Measurements from ENCODE around the gene ZXDA.
A peak's percentile ranks its signal among the peaks of the same experiment; 100 is the strongest.
"Not testable (repeated sequence)": the region's sequence is repeated elsewhere in the genome, so short reads cannot be mapped to it uniquely, and the experiment has no call there.

ZXDA gene

DNA sequence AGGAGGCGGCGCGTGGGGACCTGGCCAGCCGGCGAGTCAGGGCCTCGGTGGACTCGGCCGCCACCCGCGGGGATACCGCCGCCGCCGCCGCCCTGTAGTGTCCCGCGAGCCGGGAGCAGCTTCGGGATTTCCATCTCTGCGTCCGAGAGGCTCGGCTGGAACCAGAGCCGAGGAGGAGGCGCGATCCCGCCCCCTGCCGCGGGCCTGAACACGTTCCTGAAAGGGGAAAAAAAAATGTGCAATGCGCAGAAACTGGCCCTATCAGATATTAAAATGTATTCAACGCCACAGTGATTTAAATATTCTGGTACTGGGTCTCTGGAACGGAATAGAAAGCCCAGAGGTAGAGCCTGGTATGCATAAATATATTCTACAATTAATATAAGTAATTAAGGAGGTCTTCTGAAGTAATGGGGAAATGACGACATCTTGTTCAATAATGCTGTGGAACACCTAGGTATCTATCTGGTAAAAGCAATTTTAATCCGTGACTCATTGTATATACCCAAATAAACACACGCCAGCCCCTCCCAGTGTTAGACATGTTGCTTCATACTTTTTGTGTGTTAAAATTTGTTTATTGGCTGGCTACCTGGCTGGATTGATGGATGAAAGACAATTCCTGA is at the start of gene ZXDA:
Gene ZXDA, minus strand, starts transcription at position 172 of the 626 bp plus-strand sequence. Its CDS starts 38 bp downstream, at position 134.
- DNase-seq: peak; percentile 10

- DNase-seq: no peak
Observed at GRCh38 chrX:57952320-57952678, 42.0 kb upstream of the ZXDA start.

- DNase-seq: no peak
Observed at GRCh38 chrX:57951666-57952319, 41.5 kb upstream of the ZXDA start.

DNA sequence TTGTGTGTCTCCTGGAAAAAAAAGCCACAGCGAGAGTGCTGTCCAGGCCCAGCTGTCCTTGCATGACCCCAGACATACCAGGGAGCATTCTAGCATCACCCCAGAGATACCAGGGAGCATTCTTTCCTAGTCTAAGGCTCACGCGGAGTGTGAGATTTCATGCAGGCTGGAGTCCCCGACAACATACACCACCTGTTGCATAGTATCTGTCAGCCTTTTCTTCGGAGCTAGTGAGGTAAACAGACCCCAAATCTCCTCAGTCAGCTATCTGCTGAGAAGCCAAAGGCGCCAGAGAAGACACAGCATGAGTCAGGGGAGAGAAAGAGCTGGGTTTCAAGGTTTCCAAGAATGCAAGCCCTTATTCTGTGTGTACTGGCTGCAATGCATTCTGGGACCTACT is 23.1 kb upstream of the ZXDA start:
- no peak for DNase-seq

DNA sequence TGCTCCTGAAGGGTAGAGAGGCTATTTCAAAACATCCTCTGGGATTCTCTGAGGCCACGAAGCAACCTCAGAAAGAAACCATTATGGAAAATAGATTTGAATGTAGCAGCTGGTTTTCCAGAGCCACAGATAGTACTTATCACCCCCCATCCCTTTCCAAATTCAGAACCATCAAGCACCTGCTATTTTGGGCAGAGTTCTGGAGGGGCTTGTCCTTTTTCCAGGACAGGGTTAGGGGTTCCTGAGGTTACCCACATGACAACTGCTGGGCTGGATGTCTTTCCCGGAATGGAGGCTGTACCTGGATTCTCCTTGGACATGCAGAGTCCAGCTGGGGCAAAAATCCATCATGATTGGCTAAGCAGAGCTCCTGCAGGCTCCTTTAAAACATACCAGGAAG is 22.0 kb upstream of the ZXDA start:
- no peak for DNase-seq

DNA sequence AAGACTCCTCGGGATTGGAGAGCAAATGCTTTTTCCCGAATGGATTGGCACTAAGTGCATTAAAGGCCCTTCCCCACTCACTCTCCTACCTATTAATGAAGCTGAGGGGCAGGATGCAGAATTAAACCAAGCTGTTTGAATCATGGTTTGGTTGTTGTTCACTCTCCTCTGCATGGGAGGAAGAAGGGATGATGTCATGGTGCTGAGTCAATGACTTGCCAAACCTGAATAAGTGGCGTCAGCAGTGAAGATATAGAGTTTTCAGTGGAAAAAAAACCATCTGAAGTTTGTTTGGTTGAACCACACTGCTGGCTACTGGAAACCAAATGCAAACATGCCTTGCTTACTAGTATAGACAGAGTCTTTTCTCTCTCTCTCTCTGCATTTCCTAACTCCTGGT is 19.8 kb upstream of the ZXDA start:
- DNase-seq: no peak

GRCh38 chrX:57929373-57929772 is 19.1 kb upstream of the ZXDA start:
- peak; percentile 20 for DNase-seq

- no peak for DNase-seq
Observed at GRCh38 chrX:57925806-57926205, 15.5 kb upstream of the ZXDA start.

GRCh38 chrX:57918750-57919436 is 8.6 kb upstream of the ZXDA start:
- DNase-seq: peak; percentile 32

DNA sequence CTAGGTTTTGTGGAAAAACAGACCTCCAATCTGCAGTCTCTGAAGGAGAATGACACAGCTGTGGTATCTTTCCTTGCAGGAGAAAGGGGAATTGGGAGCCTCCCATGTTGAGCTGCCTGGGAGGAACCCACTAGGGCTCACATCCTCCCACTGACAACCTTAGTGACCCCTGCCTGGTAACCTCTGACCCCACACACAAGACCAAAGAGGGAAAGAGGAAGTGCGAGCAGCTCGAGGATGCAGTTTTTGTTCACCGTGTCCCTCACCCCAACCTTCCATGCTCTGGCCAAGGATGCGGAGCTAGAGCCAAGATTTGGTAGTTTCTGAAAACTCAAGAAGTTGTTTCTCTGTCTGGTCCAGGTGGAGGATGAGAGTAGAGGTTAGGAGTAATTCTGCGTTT is 5.4 kb upstream of the ZXDA start:
- DNase-seq: no peak

DNA sequence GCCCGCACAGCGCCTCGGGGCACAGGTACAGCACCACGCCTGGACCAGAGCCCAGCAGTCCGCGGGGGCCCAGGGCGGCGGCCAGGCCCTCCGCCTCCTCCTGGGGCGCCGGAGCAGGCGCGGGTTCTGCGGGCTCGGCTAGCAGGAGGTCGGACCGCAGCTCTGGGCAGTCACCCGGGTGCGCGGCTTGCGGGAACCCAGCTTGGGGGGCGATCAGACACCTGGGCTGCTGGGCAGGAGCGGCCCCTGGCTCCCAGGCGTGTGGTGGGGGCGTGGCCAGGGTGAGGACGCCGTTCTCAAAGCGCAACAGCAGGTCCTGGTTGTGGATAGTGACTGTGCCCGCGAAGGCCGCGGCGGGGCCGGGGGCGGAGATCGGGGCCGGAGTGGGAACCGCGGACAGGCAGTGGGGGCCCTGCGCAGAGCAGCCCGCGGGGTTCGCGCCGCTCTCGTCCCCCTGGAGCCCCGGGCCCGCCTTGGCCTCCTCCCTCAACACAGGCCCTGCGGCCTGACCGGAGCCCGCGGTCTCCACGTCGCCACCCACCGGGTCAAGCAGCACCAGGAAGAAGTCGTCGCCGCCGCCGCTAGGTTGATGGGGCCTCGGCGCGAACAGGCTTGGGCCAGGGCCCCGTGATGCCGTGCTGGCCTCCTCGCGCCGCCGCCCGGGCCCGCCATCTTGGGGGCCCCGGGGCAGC is 517 bp downstream of the ZXDA start:
- not testable (repeated sequence) for DNase-seq

DNA sequence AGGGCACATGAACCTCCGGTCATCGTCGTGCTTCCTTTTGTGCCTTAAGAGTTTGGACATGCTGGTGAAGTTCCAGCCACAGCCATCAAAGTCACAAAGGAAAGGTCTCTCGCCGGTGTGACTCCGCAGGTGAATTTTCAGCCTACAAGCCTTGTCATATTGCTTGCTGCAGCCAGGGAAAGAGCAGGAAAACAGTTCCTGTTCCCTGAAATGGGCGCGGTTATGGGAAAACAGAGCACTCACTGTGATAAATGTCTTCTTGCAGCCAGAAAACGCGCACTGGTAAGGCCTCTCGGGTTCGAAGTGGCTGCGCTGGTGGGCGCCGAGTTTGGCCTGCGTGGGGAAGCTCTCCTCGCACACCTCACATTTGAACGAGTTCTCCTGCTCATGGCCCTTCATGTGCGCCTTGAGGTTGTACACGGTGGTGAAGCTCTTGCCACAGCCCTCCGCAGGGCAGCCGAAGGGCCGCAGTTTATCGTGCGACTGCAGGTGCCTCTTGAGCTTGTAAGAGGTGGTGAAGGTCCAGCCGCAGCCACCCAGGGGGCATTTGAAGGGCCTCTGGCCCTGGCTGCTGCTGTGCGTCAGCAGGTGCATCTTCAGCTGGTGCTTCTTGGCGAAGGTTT is 1.2 kb downstream of the ZXDA start:
- DNase-seq: not testable (repeated sequence)

GRCh38 chrX:57906790-57907189 is 3.5 kb downstream of the ZXDA start:
- DNase-seq: peak; percentile 65

- DNase-seq: no peak
Observed at GRCh38 chrX:57905141-57905540, 5.1 kb downstream of the ZXDA start.

DNA sequence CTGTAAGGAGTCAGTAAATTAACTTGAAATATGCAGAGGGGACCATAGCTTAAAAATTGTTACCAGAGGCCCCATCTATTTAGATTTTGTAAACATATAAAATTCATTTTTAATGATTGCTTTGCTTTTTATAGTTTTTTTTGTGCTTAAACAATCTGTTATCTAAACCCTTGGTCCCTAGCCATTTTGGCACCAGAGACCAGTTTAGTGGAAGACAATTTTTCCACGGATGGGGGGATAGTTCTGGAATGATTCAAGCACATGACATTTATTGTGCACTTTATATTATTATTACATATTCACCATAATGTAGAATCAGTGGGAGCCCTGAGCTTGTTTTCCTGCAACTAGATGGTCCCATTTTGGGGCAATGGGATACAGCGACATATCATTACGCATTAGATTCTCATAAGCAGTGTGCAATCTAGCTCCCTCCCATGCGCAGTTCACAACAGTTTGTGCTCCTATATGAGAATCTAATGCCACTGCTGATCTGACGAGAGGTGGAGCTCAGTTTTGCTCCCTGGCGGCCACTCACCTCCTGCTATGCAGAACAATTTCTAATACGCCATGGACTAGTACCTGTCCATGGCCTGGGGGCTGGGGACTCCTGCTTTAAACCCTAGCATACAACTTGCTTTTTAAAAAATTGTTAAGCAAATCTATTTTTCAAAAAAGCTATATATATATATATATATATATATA is 5.9 kb downstream of the ZXDA start:
- no peak for DNase-seq

- DNase-seq: no peak
Observed at GRCh38 chrX:57902633-57903032, 7.6 kb downstream of the ZXDA start.

GRCh38 chrX:57901466-57901865 is 8.8 kb downstream of the ZXDA start:
- no peak for DNase-seq

GRCh38 chrX:57900975-57901374 is 9.3 kb downstream of the ZXDA start:
- DNase-seq: peak; percentile 45

DNA sequence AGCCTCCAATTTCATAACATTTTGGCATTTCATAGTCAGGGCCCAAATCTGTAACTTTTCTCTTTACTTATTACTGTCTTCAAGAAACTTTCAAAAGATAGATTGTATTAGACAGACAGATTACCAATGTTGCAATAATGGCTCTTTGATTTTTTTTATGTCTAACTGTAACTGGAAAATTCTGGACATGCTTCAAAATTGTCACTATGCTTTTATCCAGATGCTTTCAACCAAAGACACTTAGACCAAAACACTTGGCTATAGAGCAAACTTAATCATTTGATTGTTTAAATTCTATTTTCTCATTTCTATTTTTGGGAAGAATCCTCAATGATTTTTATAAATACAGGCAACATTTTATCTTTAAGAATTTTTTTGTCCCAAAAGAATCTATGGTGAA is 10.4 kb downstream of the ZXDA start:
- DNase-seq: no peak

GRCh38 chrX:57899064-57899463 is 11.2 kb downstream of the ZXDA start:
- peak; percentile 20 for DNase-seq

DNA sequence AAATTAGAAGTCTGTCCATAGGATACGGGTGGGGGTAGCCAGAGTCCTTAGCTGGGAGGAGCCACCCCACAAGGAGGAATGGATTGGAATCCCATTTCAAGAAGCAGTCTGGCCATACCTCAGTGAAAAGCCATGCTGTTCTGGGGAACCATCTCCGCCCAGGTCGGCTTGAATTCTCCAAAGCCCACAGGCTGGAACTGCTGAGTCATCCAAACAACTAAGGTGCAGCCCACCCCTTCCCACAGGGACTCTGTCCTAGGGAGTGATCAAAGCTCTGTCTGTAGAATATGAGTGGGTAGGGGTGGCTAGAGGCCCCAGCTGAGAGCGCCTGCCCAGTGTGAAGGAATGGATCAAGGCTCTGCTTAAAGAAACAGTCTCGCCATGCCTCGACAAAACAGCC is 38.8 kb downstream of the ZXDA start:
- no peak for DNase-seq
